Measurements from ENCODE around the gene SH2D3C. TPM values are rescaled to one million over a fixed set of nuclear protein-coding genes. Genes with fewer than 3 reads are reported as not detected.

The SH2D3C gene
- total RNA-seq, 2 experiments from 2014 or later, result 10.9 to 11.8 TPM

- POLR2A ChIA-PET, result interaction anchor here (0.6 to 2.3 kb wide), 15 partner anchors 15 to 491 kb away, joined by 3 to 40 read pairs (median 7); partner anchors contain the start of genes CDK9, LRSAM1, PIP5KL1 and PTRH1
- DNase-seq, result peak in 1 of 14 experiments; percentile 44
- intact Hi-C loops (cut with DNase I, micrococcal nuclease), result loop anchor here (1.0 to 10.0 kb wide), 8 partner anchors 36 to 795 kb away; partner anchors contain the start of gene ST6GALNAC4 (in 1 of the 2)
- no peak for TF ChIP-seq CTCF (IDR thresholded peaks at IDR 0.05)
- CTCF ChIA-PET, result interaction anchor here (0.6 to 3.2 kb wide), 29 partner anchors 10 to 332 kb away, joined by 3 to 43 read pairs (median 6); partner anchors contain the start of genes CDK9, NAIF1, PTRH1 and SH2D3C
- H3K4me3 Mint-ChIP-seq, result peak overlapping the region; percentile 99
- no peaks in the 10 kb centered on the region for H3K27me3 Mint-ChIP-seq
- H3K36me3 ChIP-seq (ENCODE audit: insufficient read depth, low read length), result peaks cover 48% of the 10 kb centered on the region
- no peaks in the 10 kb centered on the region for H3K9me3 ChIP-seq (ENCODE audit: control insufficient read depth in 1 of 2, insufficient read depth in 1 of 2, low read length in 2 of 2)
- no peaks in the 10 kb centered on the region for H3K9me3 Mint-ChIP-seq
- peaks cover 16% of the 10 kb centered on the region for H3K4me1 Mint-ChIP-seq (ENCODE audit: low read depth)
- H3K36me3 Mint-ChIP-seq (ENCODE audit: low read depth), result peaks cover 27% of the 10 kb centered on the region
- no peak for ATAC-seq (ENCODE audit: poor library complexity)
- H3K4me3 ChIP-seq (ENCODE audit: low read length), result no peak overlapping the region
- H3K27ac ChIP-seq (ENCODE audit: low read depth in 1 of 2, low read length in 2 of 2), result peak overlapping the region; percentile 73 to 75
- H3K27ac Mint-ChIP-seq, result peak overlapping the region; percentile 83
- H3K27me3 ChIP-seq (ENCODE audit: control insufficient read depth in 1 of 2, insufficient read depth in 2 of 2, low read length in 2 of 2), result no peaks in the 10 kb centered on the region
- H3K4me1 ChIP-seq (ENCODE audit: insufficient read depth, low read length), result peaks cover 22% of the 10 kb centered on the region
Measured at GRCh38 chr9:127735530-127736185, 42.8 kb downstream of the SH2D3C start.

GRCh38 chr9:127734747-127735529 lies 43.5 kb downstream of the SH2D3C start, which contains the start of gene TOR2A:
TOR2A (minus strand) TSS chr9:127735294; CDS start chr9:127735270, 24 bp downstream.
- Mint-ChIP-seq H3K36me3 (ENCODE audit: low read depth) (peaks cover 27% of the 10 kb centered on the region), H3K27ac (peak within 1 kb of the TSS; percentile 83), H3K4me3 (peak within 1 kb of the TSS; percentile 99), H3K27me3 (no peaks in the 10 kb centered on the region), H3K9me3 (no peaks in the 10 kb centered on the region), H3K4me1 (ENCODE audit: low read depth) (peaks cover 16% of the 10 kb centered on the region)
- peak; percentile 81 for TF ChIP-seq CTCF (IDR thresholded peaks at IDR 0.05)
- Histone ChIP-seq H3K9me3 (ENCODE audit: control insufficient read depth in 1 of 2, insufficient read depth in 1 of 2, low read length in 2 of 2) (no peaks in the 10 kb centered on the region), H3K4me3 (ENCODE audit: low read length) (peak within 1 kb of the TSS; percentile 61), H3K27ac (ENCODE audit: low read depth in 1 of 2, low read length in 2 of 2) (peak within 1 kb of the TSS; percentile 73 to 75), H3K27me3 (ENCODE audit: control insufficient read depth in 1 of 2, insufficient read depth in 2 of 2, low read length in 2 of 2) (no peaks in the 10 kb centered on the region), H3K36me3 (ENCODE audit: insufficient read depth, low read length) (peaks cover 41% of the 10 kb centered on the region), H3K4me1 (ENCODE audit: insufficient read depth, low read length) (peaks cover 22% of the 10 kb centered on the region)
- DNase-seq, result peak; percentile 97 to 100 (median 98)
- peak; percentile 93 for ATAC-seq (ENCODE audit: poor library complexity)
- intact Hi-C loops (cut with DNase I, micrococcal nuclease), result loop anchor here (1.0 to 10.0 kb wide), 12 partner anchors 36 to 794 kb away; partner anchors contain the start of genes ST6GALNAC4 (in 1 of the 2) and STXBP1 (in 1 of the 2)
- ChIA-PET CTCF (interaction anchor here (0.6 to 3.2 kb wide), 48 partner anchors 11 to 332 kb away, joined by 3 to 43 read pairs (median 5); partner anchors contain the start of genes CDK9, FPGS, NAIF1 and PTRH1), POLR2A (interaction anchor here (0.6 to 2.3 kb wide), 19 partner anchors 15 to 541 kb away, joined by 3 to 40 read pairs (median 6); partner anchors contain the start of genes CDK9, GOLGA2, LRSAM1 and PIP5KL1)

DNA sequence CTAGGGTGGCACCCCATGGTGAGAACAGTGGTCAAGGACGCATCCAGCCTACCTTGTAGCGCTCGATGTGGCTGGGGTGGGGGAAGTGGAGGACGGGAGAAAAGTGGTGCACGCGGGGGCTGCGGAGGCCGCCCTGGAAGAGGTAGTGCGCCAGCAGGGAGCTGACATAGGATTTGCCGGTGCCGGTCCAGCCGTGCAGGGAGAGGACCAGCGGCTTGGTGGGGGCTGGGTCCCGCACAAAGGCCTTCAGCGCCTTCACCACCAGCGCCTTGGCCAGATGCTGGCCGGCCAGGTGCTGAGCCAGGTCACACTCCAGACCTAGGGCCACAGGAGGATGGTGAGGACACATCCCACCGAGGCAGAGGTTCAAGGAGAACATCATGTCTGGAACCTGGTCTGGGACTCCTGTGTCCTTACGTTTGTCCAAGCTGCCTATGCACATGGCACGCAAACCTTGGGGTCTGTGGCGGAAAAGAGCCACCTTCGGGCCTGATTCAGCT lies 44.2 kb downstream of the SH2D3C start:
- intact Hi-C loops (cut with DNase I, micrococcal nuclease), result loop anchor here (1.0 to 10.0 kb wide), 7 partner anchors 122 to 793 kb away; partner anchors contain the start of genes ST6GALNAC4 (in 1 of the 2) and STXBP1 (in 1 of the 2)
- Histone ChIP-seq H3K9me3 (ENCODE audit: control insufficient read depth in 1 of 2, insufficient read depth in 1 of 2, low read length in 2 of 2) (no peaks in the 10 kb centered on the region), H3K4me3 (ENCODE audit: low read length) (peak overlapping the region; percentile 61), H3K36me3 (ENCODE audit: insufficient read depth, low read length) (peaks cover 35% of the 10 kb centered on the region), H3K27me3 (ENCODE audit: control insufficient read depth in 1 of 2, insufficient read depth in 2 of 2, low read length in 2 of 2) (no peaks in the 10 kb centered on the region), H3K27ac (ENCODE audit: low read depth in 1 of 2, low read length in 2 of 2) (peak overlapping the region in 1 of 2 donors; percentile 73), H3K4me1 (ENCODE audit: insufficient read depth, low read length) (peaks cover 22% of the 10 kb centered on the region)
- peak overlapping the region; percentile 90 for H3K4me3 Mint-ChIP-seq
- ATAC-seq (ENCODE audit: poor library complexity), result no peak
- peak overlapping the region; percentile 83 for H3K27ac Mint-ChIP-seq
- peaks cover 16% of the 10 kb centered on the region for H3K4me1 Mint-ChIP-seq (ENCODE audit: low read depth)
- DNase-seq, result peak in 1 of 14 experiments; percentile 22
- H3K27me3 Mint-ChIP-seq, result no peaks in the 10 kb centered on the region
- CTCF ChIA-PET, result interaction anchor here (0.6 to 3.2 kb wide), 38 partner anchors 10 to 333 kb away, joined by 3 to 43 read pairs (median 6); partner anchors contain the start of genes CDK9, FPGS, NAIF1 and PTRH1
- H3K9me3 Mint-ChIP-seq, result no peaks in the 10 kb centered on the region
- no peak for TF ChIP-seq CTCF (IDR thresholded peaks at IDR 0.05)
- POLR2A ChIA-PET, result interaction anchor here (0.8 to 2.3 kb wide), 15 partner anchors 14 to 542 kb away, joined by 3 to 40 read pairs (median 8); partner anchors contain the start of genes CDK9, GOLGA2, LRSAM1 and PTRH1
- peaks cover 25% of the 10 kb centered on the region for H3K36me3 Mint-ChIP-seq (ENCODE audit: low read depth)

Measured in CD4-positive, alpha-beta T cell (primary cell).